ENCODE measurements around the gene FAM117B. TPM values are rescaled to one million over a fixed set of nuclear protein-coding genes. Genes with fewer than 3 reads are reported as not detected.

The FAM117B gene
- total RNA-seq, 4 donors from 2014 or later = 0.26 to 14.0 (median 8.9) TPM

GRCh38 chr2:202718614-202719013 lies 83.8 kb downstream of the FAM117B start:
- TF ChIP-seq POLR2A (IDR thresholded peaks at IDR 0.05) = no peak
- TF ChIP-seq CTCF (IDR thresholded peaks at IDR 0.05) = no peak
- intact Hi-C loops (cut with DNase I; ENCODE audit: low total_unique reads) = no loop called here

GRCh38 chr2:202720226-202720625 lies 85.5 kb downstream of the FAM117B start:
- DNase-seq = no peak
- no peak overlapping the region for H3K4me3 ChIP-seq
- H3K4me1 ChIP-seq = no peaks in the 10 kb centered on the region
- H3K27ac ChIP-seq = no peak overlapping the region
- no peak for TF ChIP-seq CTCF (IDR thresholded peaks at IDR 0.05)
- no peak for TF ChIP-seq POLR2A (IDR thresholded peaks at IDR 0.05)
- H3K36me3 ChIP-seq = no peaks in the 10 kb centered on the region
- peaks cover 0 to 5% of the 10 kb centered on the region in 2 donors for H3K9me3 ChIP-seq
- H3K27me3 ChIP-seq = no peaks in the 10 kb centered on the region
- intact Hi-C loops (cut with DNase I; ENCODE audit: low total_unique reads) = no loop called here

More at GRCh38 chr2:202718614-202719013, 83.8 kb downstream of the FAM117B start:
- H3K36me3 ChIP-seq = no peaks in the 10 kb centered on the region
- H3K9me3 ChIP-seq = peaks cover 0 to 5% of the 10 kb centered on the region in 2 donors
- DNase-seq = no peak
- H3K4me1 ChIP-seq = no peaks in the 10 kb centered on the region
- no peak overlapping the region for H3K27ac ChIP-seq
- no peaks in the 10 kb centered on the region for H3K27me3 ChIP-seq
- no peak overlapping the region for H3K4me3 ChIP-seq

DNA sequence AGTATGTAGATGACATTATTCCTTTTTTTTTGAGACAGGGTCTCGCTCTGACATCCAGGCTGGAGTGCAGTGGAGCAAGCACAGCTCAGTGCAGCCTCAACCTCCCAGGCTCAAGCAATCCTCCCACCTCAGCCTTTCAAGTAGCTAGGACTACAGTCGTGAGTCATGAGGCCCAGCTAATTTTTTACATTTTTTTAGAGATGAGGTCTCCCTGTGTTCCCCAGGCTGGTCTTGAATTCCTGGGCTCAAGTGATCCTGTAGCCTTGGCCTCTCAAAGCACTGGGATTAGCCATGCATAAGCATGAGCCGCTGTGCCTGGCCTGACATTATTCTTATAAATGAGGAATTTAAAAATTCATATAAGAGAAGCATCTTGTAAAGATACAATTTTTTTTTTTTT lies 86.9 kb downstream of the FAM117B start:
- Histone ChIP-seq H3K9me3 (peaks cover 0 to 4% of the 10 kb centered on the region in 2 donors), H3K27ac (no peak overlapping the region), H3K36me3 (no peaks in the 10 kb centered on the region), H3K4me1 (no peaks in the 10 kb centered on the region), H3K4me3 (no peak overlapping the region), H3K27me3 (no peaks in the 10 kb centered on the region)
- TF ChIP-seq CTCF (IDR thresholded peaks at IDR 0.05) (no peak), POLR2A (IDR thresholded peaks at IDR 0.05) (no peak)
- intact Hi-C loops (cut with DNase I; ENCODE audit: low total_unique reads) = no loop called here
- DNase-seq = no peak

- no peaks in the 10 kb centered on the region for H3K36me3 ChIP-seq
- no peak overlapping the region for H3K4me3 ChIP-seq
- DNase-seq = no peak
- H3K27ac ChIP-seq = no peak overlapping the region
- H3K4me1 ChIP-seq = no peaks in the 10 kb centered on the region
- intact Hi-C loops (cut with DNase I; ENCODE audit: low total_unique reads) = no loop called here
- no peaks in the 10 kb centered on the region for H3K27me3 ChIP-seq
- no peaks in the 10 kb centered on the region for H3K9me3 ChIP-seq
- TF ChIP-seq CTCF (IDR thresholded peaks at IDR 0.05) (no peak), POLR2A (IDR thresholded peaks at IDR 0.05) (no peak)
Measured at GRCh38 chr2:202723746-202724145, 89.0 kb downstream of the FAM117B start.

DNA sequence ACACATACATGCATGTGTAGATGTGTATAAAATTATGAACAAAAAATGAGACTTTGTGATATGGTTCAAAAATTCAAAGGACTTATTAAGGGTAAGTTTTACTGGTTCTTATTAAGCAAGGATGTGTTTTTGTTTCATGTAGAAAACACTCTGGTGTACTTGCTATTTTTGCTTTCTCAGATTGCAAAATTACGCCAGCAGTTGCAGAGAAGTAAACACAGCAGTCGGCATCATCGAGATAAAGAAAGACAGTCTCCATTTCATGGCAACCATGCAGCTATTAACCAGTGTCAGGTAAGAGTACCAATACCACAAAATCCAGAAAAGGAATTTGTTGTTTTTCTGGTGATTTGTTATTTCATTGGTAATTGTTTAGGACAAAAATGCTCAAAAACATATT lies 91.3 kb downstream of the FAM117B start:
- intact Hi-C loops (cut with DNase I; ENCODE audit: low total_unique reads) = no loop called here
- no peaks in the 10 kb centered on the region for H3K36me3 ChIP-seq
- no peaks in the 10 kb centered on the region for H3K9me3 ChIP-seq
- H3K4me3 ChIP-seq = no peak overlapping the region
- TF ChIP-seq CTCF (IDR thresholded peaks at IDR 0.05) = no peak
- no peak for TF ChIP-seq POLR2A (IDR thresholded peaks at IDR 0.05)
- no peaks in the 10 kb centered on the region for H3K27me3 ChIP-seq
- H3K27ac ChIP-seq = no peak overlapping the region
- no peak for DNase-seq
- no peaks in the 10 kb centered on the region for H3K4me1 ChIP-seq

All from uterus (tissue), 4 donors.